Measurements from ENCODE around the gene TIMM44.

- TF ChIP-seq POLR2A (IDR thresholded peaks at IDR 0.05) = no peak
- TF ChIP-seq, protein P1, sequence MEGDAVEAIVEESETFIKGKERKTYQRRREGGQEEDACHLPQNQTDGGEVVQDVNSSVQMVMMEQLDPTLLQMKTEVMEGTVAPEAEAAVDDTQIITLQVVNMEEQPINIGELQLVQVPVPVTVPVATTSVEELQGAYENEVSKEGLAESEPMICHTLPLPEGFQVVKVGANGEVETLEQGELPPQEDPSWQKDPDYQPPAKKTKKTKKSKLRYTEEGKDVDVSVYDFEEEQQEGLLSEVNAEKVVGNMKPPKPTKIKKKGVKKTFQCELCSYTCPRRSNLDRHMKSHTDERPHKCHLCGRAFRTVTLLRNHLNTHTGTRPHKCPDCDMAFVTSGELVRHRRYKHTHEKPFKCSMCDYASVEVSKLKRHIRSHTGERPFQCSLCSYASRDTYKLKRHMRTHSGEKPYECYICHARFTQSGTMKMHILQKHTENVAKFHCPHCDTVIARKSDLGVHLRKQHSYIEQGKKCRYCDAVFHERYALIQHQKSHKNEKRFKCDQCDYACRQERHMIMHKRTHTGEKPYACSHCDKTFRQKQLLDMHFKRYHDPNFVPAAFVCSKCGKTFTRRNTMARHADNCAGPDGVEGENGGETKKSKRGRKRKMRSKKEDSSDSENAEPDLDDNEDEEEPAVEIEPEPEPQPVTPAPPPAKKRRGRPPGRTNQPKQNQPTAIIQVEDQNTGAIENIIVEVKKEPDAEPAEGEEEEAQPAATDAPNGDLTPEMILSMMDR (IDR thresholded peaks at IDR 0.05) = no peak
Measured at GRCh38 chr19:7969555-7969939, 26.1 kb upstream of the TIMM44 start.

Data from tibial nerve (tissue), 3 donors.